K562 (cell line): ENCODE results near the gene PDE4DIP. TPM values are rescaled to one million over a fixed set of nuclear protein-coding genes. Genes with fewer than 3 reads are reported as not detected.
"Not testable (repeated sequence)": the region's sequence is repeated elsewhere in the genome, so short reads cannot be mapped to it uniquely, and the experiment has no call there.

Experiments
- ATAC-seq: fragments of 200-7000 bp; cut with Tn5 transposase; 3 replicates; pipeline ENCODE4 v1.9.1; 2020; ENCODE audit warnings: moderate library complexity
- BruUV-seq: library from RNA; stranded (reverse); fragments of 400-500 nt; replicated peaks from 2 replicates; lab custom pipeline; 2021; lab: Mats Ljungman, UMichigan
- CTCF ChIA-PET: fragments of 300-600 bp; formaldehyde crosslinking; extraction: SDS; loops from one replicate; lab custom pipeline; 2021; ENCODE audit warnings: low intra/inter-chr PET ratio; lab: Yijun Ruan, JAX
- POLR2A ChIA-PET: fragments of 300-600, 350-650 bp; sonication (Branson Sonifier 250); formaldehyde crosslinking; extraction: SDS; loops from one replicate; lab custom pipeline; 2021; ENCODE audit warnings: antibody characterized with exemption, inconsistent platforms; lab: Yijun Ruan, JAX
- DNase-seq, 4 experiments: peaks; one replicate each; pipeline versions ENCODE4 v3.0.0 to v3.0.0-alpha.2; 2011 to 2018; ENCODE audit warnings: low spot score in 3 of 4, mixed read lengths in 3 of 4; ENCODE audit errors: extremely low read depth in 1 of 4
- FAIRE-seq: peaks from 2 replicates; lab custom pipeline; 2011; peaks lifted over from hg19 to GRCh38; lab: Jason Lieb, UNC
- H2AFZ ChIP-seq: 2 replicates; pipeline ENCODE4 v1.6.0; 2011; ENCODE audit warnings: low read depth, low read length, control low read depth, inconsistent platforms
- H3K27ac ChIP-seq: fragments of 200-600 bp; 3 replicates; pipeline ENCODE4 v1.8.0; 2011; ENCODE audit warnings: low read depth, mild to moderate bottlenecking, control low read depth, inconsistent platforms, low read length, moderate library complexity, mixed read lengths; ENCODE audit errors: extremely low read depth
- H3K27me3 ChIP-seq, 2 experiments: fragments of 300-600 bp in 1 of 2; 2 replicates in 1 of 2; 3 replicates in 1 of 2; pipeline versions ENCODE4 v1.6.0 to v1.8.0; 2011; ENCODE audit warnings: inconsistent platforms in 2 of 2, low read length in 2 of 2, mild to moderate bottlenecking in 1 of 2, mixed read lengths in 1 of 2, moderate library complexity in 1 of 2; ENCODE audit not compliant: control insufficient read depth in 2 of 2, insufficient read depth in 2 of 2
- H3K36me3 ChIP-seq: fragments of 300-600 bp; 3 replicates; pipeline ENCODE4 v1.8.0; 2011; ENCODE audit warnings: mild to moderate bottlenecking, low read length, inconsistent platforms; ENCODE audit not compliant: control insufficient read depth, insufficient read depth
- H3K4me1 ChIP-seq, 2 experiments: fragments of 200-600 bp in 1 of 2; replicated peaks in 1 of 2; 2 replicates in 1 of 2; 3 replicates in 1 of 2; pipeline versions ENCODE4 v1.5.1 to v1.8.0; 2011; ENCODE audit warnings: inconsistent platforms in 2 of 2, low read length in 2 of 2, mild to moderate bottlenecking in 1 of 2, mixed read lengths in 1 of 2, moderate library complexity in 1 of 2; ENCODE audit not compliant: control insufficient read depth in 2 of 2, insufficient read depth in 2 of 2
- H3K4me2 ChIP-seq: 2 replicates; pipeline ENCODE4 v1.6.1; 2011; ENCODE audit warnings: low read length, control low read depth, inconsistent platforms, mixed read lengths; ENCODE audit not compliant: insufficient read depth
- H3K4me3 ChIP-seq: fragments of 200-600 bp; sonication (generic), shearing (Covaris generic); 2 replicates; pipeline ENCODE4 v1.5.1; 2016; ENCODE audit warnings: control low read depth, inconsistent platforms
- H3K79me2 ChIP-seq: fragments of 200-600 bp; 3 replicates; pipeline ENCODE4 v1.8.0; 2011; ENCODE audit warnings: low read length, inconsistent platforms; ENCODE audit not compliant: control insufficient read depth, insufficient read depth
- H3K9ac ChIP-seq, 2 experiments: 2 replicates each; pipeline versions ENCODE4 v1.6.0 to v1.6.1; 2011; ENCODE audit warnings: low read depth in 2 of 2, low read length in 2 of 2, control low read depth in 1 of 2, inconsistent platforms in 1 of 2, mild to moderate bottlenecking in 1 of 2, mixed read lengths in 1 of 2; ENCODE audit not compliant: insufficient read depth in 1 of 2
- H3K9me1 ChIP-seq: one replicate; pipeline ENCODE4 v1.6.0; 2011; ENCODE audit warnings: inconsistent platforms, mild to moderate bottlenecking, low read length, moderate library complexity; ENCODE audit not compliant: control insufficient read depth, insufficient read depth
- H3K9me3 ChIP-seq: replicated peaks from 2 replicates; pipeline ENCODE4 v1.5.1; 2011; ENCODE audit warnings: low read depth, low read length, inconsistent platforms; ENCODE audit not compliant: control insufficient read depth, insufficient read depth
- H4K20me1 ChIP-seq: replicated peaks from 2 replicates; pipeline ENCODE4 v1.6.1; 2011; ENCODE audit warnings: low read length, inconsistent platforms, mixed read lengths; ENCODE audit not compliant: control insufficient read depth, insufficient read depth
- WGBS: fragments of 100-300 bp; shearing (Covaris generic); methylation state at CpG from one replicate; pipeline ENCODE4 v1.1.6; 2016; ENCODE audit warnings: low coverage, mixed read lengths; ENCODE audit not compliant: insufficient coverage; ENCODE audit errors: missing lambda C conversion rate; 5-methylcytosine and 5-hydroxymethylcytosine counted together
- in situ Hi-C: fragments of 300-500 bp; cut with MboI; formaldehyde crosslinking; loops from 4 replicates; pipeline ENCODE4 v1.15.0; 2018; ENCODE audit warnings: inconsistent platforms, mixed read lengths
- intact Hi-C: fragments of 100-400 bp; cut with micrococcal nuclease; formaldehyde crosslinking; loops from 2 replicates; pipeline ENCODE4 v1.14.2; 2022
- polyA plus RNA-seq, 8 experiments: library from polyadenylated mRNA; depleted of rRNA in 4 of 8; stranded (reverse) in 5 of 8; unstranded in 3 of 8; fragments of >200 nt; fragmentation: Nextera tagmentation in 2 of 8; fragmentation: Illumina TruSeq in 1 of 8; extraction: Ambion mirVana in 2 of 8; extraction: Trizol in 1 of 8; gene quantifications; 2 replicates each; pipeline versions ENCODE4 v1.2.1 to v1.2.3, GENCODE V29; 2011 to 2014; ENCODE audit warnings: inconsistent platforms in 1 of 8, missing spikeins in 1 of 8
- total RNA-seq, 7 experiments: library from RNA; depleted of rRNA in 6 of 7; stranded (reverse); fragments of >200 nt in 6 of 7; fragmentation: Illumina TruSeq in 2 of 7; extraction: Trizol in 2 of 7; gene quantifications; 2 replicates each; pipeline versions ENCODE4 v1.2.1 to v1.2.3, GENCODE V29; 2011 to 2021; ENCODE audit warnings: low replicate concordance in 1 of 7

PDE4DIP gene
- total and polyA plus RNA-seq, 9 of the 15 experiments (the other 6 are each of a cell fraction or from before 2014, with no cell fraction given), result 148 to 355 (median 260) TPM

DNA sequence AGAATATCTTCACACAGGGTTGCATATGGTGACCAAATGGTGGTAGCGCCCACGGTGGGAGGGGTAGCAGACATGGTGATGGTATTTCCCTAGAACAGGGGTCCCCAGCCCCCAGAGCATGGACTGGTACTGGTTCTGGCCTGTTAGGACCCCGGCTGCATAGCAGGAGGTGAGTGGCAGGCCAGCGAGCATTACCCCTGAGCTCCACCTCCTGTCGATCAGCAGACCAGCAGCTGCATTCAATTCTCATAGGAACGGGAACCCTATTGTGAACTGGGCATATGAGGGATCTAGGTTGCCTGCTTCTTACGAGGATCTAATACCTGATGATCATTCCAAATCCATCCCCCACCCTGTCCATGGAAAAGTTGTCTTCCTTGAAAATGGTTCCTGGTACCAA is 22.0 kb upstream of the PDE4DIP start:
- H3K9me1 ChIP-seq, H3K9ac ChIP-seq, H2AFZ ChIP-seq, POLR2A ChIA-PET, BruUV-seq, H3K4me3 ChIP-seq, intact Hi-C loops, H3K9me3 ChIP-seq, CTCF ChIA-PET, DNase-seq, H4K20me1 ChIP-seq, H3K4me1 ChIP-seq, FAIRE-seq, H3K27ac ChIP-seq, H3K36me3 ChIP-seq, H3K27me3 ChIP-seq, H3K4me2 ChIP-seq, H3K79me2 ChIP-seq, in situ Hi-C loops: not testable (repeated sequence)
- WGBS, result no CpG with 5 or more reads among the region's 7 CpGs
- peak; percentile 62 for ATAC-seq

DNA sequence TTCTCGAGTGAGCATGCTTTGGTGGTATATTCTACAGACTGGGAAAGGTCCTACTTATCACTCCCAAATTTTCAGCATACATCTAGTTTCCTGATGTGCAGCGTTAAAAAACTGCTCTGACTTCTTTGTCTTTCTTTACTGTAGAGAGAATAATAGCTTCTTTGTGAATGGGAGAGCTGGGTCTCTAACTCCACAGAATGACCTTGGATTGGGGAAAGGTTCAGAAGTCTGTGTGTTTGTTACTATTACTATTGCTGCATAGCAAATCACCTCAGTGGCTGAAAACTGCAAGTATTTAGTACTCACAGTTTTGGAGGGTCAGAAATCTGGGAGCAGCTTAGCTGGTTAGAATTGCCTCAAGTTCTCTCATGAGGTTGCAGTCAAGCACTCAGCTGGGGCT is 20.4 kb upstream of the PDE4DIP start:
- BruUV-seq, in situ Hi-C loops: not testable (repeated sequence)

DNA sequence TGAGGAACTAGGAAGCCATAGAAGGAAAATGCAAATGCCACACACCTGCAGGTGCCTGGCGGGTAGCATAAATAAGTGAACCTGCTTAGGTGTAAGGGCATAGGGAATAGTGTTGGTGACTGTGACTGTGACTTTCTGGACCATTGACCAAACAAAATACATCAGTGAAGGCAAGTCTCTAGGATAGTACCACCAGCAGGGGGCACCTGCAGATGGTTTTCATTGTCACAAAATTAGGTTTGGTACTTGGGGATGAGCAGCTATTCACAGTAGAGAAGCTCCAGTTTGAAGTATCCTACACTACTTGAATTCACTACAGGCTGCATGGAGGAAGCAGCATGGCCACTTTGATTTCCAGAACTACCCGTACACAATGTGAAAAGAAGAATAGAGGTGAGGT is 19.2 kb upstream of the PDE4DIP start:
- H3K79me2 ChIP-seq, BruUV-seq, H3K9ac ChIP-seq, H3K4me2 ChIP-seq, H3K27ac ChIP-seq, CTCF ChIA-PET, H3K4me1 ChIP-seq, H3K4me3 ChIP-seq, POLR2A ChIA-PET, H4K20me1 ChIP-seq, DNase-seq, H3K36me3 ChIP-seq, H3K9me1 ChIP-seq, in situ Hi-C loops, H2AFZ ChIP-seq, H3K9me3 ChIP-seq, intact Hi-C loops, H3K27me3 ChIP-seq: not testable (repeated sequence)
- peak; percentile 92 for ATAC-seq
- FAIRE-seq, result peak; percentile 93
- no CpG with 5 or more reads among the region's 2 CpGs for WGBS

More for the DNA sequence above, 20.4 kb upstream of the PDE4DIP start:
- H3K36me3 ChIP-seq, CTCF ChIA-PET, H4K20me1 ChIP-seq, H3K27me3 ChIP-seq, H3K4me2 ChIP-seq, H3K79me2 ChIP-seq, H3K9me1 ChIP-seq, ATAC-seq, H3K9ac ChIP-seq, H3K4me1 ChIP-seq, POLR2A ChIA-PET, intact Hi-C loops, FAIRE-seq, H3K9me3 ChIP-seq, H3K27ac ChIP-seq, H2AFZ ChIP-seq, H3K4me3 ChIP-seq, DNase-seq: not testable (repeated sequence)
- WGBS, result no CpG with 5 or more reads among the region's 2 CpGs

DNA sequence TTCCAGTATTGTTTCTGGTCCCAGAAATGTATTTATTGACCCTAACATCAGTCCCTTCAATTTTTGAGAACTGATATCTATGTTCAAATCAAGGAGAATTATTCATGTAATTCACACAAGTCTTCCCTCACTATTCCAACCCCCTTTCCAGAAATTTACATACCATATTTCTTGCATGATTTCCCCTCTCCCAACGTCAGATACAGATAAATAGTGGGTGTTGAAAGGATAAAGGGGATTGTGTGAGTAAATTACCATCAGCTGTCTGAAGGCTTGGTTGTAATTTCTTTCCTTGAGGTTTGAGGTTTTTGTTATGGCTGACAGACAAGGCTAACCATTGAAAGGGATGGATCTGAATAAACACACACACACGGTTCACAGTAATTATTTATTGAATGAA is 15.7 kb upstream of the PDE4DIP start:
- DNase-seq, H3K9me3 ChIP-seq, POLR2A ChIA-PET, BruUV-seq, in situ Hi-C loops, intact Hi-C loops, FAIRE-seq, H3K9ac ChIP-seq, H4K20me1 ChIP-seq, H3K4me2 ChIP-seq, H3K79me2 ChIP-seq, H2AFZ ChIP-seq, H3K27ac ChIP-seq, H3K4me1 ChIP-seq, H3K9me1 ChIP-seq, ATAC-seq, H3K36me3 ChIP-seq, CTCF ChIA-PET, H3K27me3 ChIP-seq, H3K4me3 ChIP-seq: not testable (repeated sequence)
- WGBS, result no CpG with 5 or more reads among the region's 2 CpGs
